CD14-positive monocyte (primary cell): ENCODE results near the gene STPG3. TPM values are rescaled to one million over a fixed set of nuclear protein-coding genes. Genes with fewer than 3 reads are reported as not detected.
A peak's percentile ranks its signal among the peaks of the same experiment; 100 is the strongest.

Experiments
- DNase-seq, 3 donors: peaks; one replicate each; pipeline ENCODE4 v3.0.0-alpha.2; 2011 to 2022
- H2AFZ ChIP-seq: 2 replicates; pipeline ENCODE4 v1.6.0; 2012; ENCODE audit warnings: mild to moderate bottlenecking, low read depth, low read length, inconsistent platforms; ENCODE audit not compliant: insufficient read depth, poor library complexity, severe bottlenecking
- H3K27ac ChIP-seq, 2 donors: 1 replicate in 1 of 2; 2 replicates in 1 of 2; pipeline ENCODE4 v1.5.1; 2012 to 2013; ENCODE audit warnings: low read length in 2 of 2, control low read depth in 1 of 2, inconsistent platforms in 1 of 2, low read depth in 1 of 2, mild to moderate bottlenecking in 1 of 2
- H3K27me3 ChIP-seq, 2 donors: one replicate each; pipeline versions ENCODE4 v1.6.0 to v1.6.1; 2011 to 2013; ENCODE audit warnings: low read length in 2 of 2; ENCODE audit not compliant: control insufficient read depth in 2 of 2, insufficient read depth in 2 of 2
- H3K36me3 ChIP-seq, 2 donors: replicated peaks in 1 of 2; 1 replicate in 1 of 2; 2 replicates in 1 of 2; pipeline versions ENCODE4 v1.5.1 to v1.6.1; 2012 to 2013; ENCODE audit warnings: low read length in 2 of 2, control low read depth in 1 of 2, inconsistent platforms in 1 of 2, mild to moderate bottlenecking in 1 of 2; ENCODE audit not compliant: insufficient read depth in 2 of 2, control insufficient read depth in 1 of 2
- H3K4me1 ChIP-seq, 2 donors: 1 replicate in 1 of 2; 2 replicates in 1 of 2; pipeline versions ENCODE4 v1.5.1 to v1.6.1; 2012 to 2013; ENCODE audit warnings: low read length in 2 of 2, control low read depth in 1 of 2, inconsistent platforms in 1 of 2, mild to moderate bottlenecking in 1 of 2, moderate library complexity in 1 of 2; ENCODE audit not compliant: insufficient read depth in 2 of 2, control insufficient read depth in 1 of 2
- H3K4me2 ChIP-seq: replicated peaks from 2 replicates; pipeline ENCODE3; 2012; ENCODE audit warnings: low read length, moderate library complexity, mild to moderate bottlenecking; ENCODE audit not compliant: poor library complexity, severe bottlenecking; ENCODE audit errors: extremely low read depth
- H3K4me3 ChIP-seq, 3 experiments: fragments of 200-600 bp in 1 of 3; sonication (generic) in 1 of 3; replicated peaks in 1 of 3; 1 replicate in 2 of 3; 2 replicates in 1 of 3; pipeline ENCODE4 v1.5.1; 2011 to 2013; ENCODE audit warnings: low read length in 3 of 3, mild to moderate bottlenecking in 3 of 3, control low read depth in 2 of 3, low read depth in 2 of 3, inconsistent platforms in 1 of 3, moderate library complexity in 1 of 3
- H3K79me2 ChIP-seq: 2 replicates; pipeline ENCODE4 v1.6.0; 2012; ENCODE audit warnings: mild to moderate bottlenecking, control low read depth, inconsistent platforms, low read length, moderate library complexity; ENCODE audit not compliant: insufficient read depth
- H3K9ac ChIP-seq: 2 replicates; pipeline ENCODE4 v1.6.0; 2017; ENCODE audit warnings: low read length, mild to moderate bottlenecking; ENCODE audit not compliant: insufficient read depth, poor library complexity, severe bottlenecking
- H3K9me3 ChIP-seq, 2 donors: replicated peaks in 1 of 2; 1 replicate in 1 of 2; 2 replicates in 1 of 2; pipeline versions ENCODE4 v1.5.1 to v1.6.1; 2012 to 2013; ENCODE audit warnings: low read length in 2 of 2, control low read depth in 1 of 2; ENCODE audit not compliant: control insufficient read depth in 1 of 2, insufficient read depth in 1 of 2
- H4K20me1 ChIP-seq: 2 replicates; pipeline ENCODE4 v1.6.0; 2012; ENCODE audit warnings: mild to moderate bottlenecking, low read length, control low read depth, moderate library complexity; ENCODE audit not compliant: insufficient read depth
- H3K27ac Mint-ChIP-seq, 7 donors: one replicate each; pipeline ENCODE4 v1.8.0; 2020; ENCODE audit warnings: mild to moderate bottlenecking in 7 of 7, mixed read lengths in 7 of 7, moderate library complexity in 6 of 7, inconsistent platforms in 2 of 7
- H3K27me3 Mint-ChIP-seq, 3 donors: one replicate each; pipeline ENCODE4 v1.8.0; 2021 to 2022; ENCODE audit warnings: low read depth in 3 of 3, mild to moderate bottlenecking in 3 of 3, mixed read lengths in 3 of 3, moderate library complexity in 3 of 3, inconsistent platforms in 1 of 3
- H3K36me3 Mint-ChIP-seq, 2 donors: one replicate each; pipeline ENCODE4 v1.8.0; 2020; ENCODE audit warnings: mixed read lengths in 2 of 2, inconsistent platforms in 1 of 2, mild to moderate bottlenecking in 1 of 2
- H3K4me1 Mint-ChIP-seq: one replicate; pipeline ENCODE4 v1.8.0; 2020; ENCODE audit warnings: mild to moderate bottlenecking, mixed read lengths
- H3K4me3 Mint-ChIP-seq, 2 donors: one replicate each; pipeline ENCODE4 v1.8.0; 2020; ENCODE audit warnings: mild to moderate bottlenecking in 2 of 2, mixed read lengths in 2 of 2, moderate library complexity in 1 of 2
- H3K9me3 Mint-ChIP-seq, 7 donors: one replicate each; pipeline ENCODE4 v1.8.0; 2020 to 2022; ENCODE audit warnings: mixed read lengths in 7 of 7, mild to moderate bottlenecking in 6 of 7, moderate library complexity in 6 of 7, inconsistent platforms in 2 of 7
- WGBS: methylation state at CpG from one replicate; pipeline ENCODE4 v1.1.5; 2013; ENCODE audit warnings: missing lambda C conversion rate; ENCODE audit not compliant: insufficient coverage; 5-methylcytosine and 5-hydroxymethylcytosine counted together
- intact Hi-C, 2 donors: fragments of 100-400 bp; cut with micrococcal nuclease; formaldehyde crosslinking; loops; one replicate each; pipeline versions ENCODE4 v1.15.0 to v1.15.1; 2023
- polyA plus RNA-seq, 3 donors: library from polyadenylated mRNA; depleted of rRNA in 1 of 3; unstranded in 2 of 3; stranded (reverse) in 1 of 3; fragments of 300-500 nt in 2 of 3; fragments of >200 nt in 1 of 3; fragmentation: Illumina TruSeq in 2 of 3; gene quantifications; 1 replicate in 2 of 3; 2 replicates in 1 of 3; pipeline ENCODE4 v1.2.3, GENCODE V29; 2012 to 2021
- TF ChIP-seq, protein P1 (sequence below): fragments of 200-600 bp; IDR thresholded peaks from one replicate; pipeline ENCODE4 v1.8.0; 2022; ENCODE audit warnings: antibody characterized with exemption, mild to moderate bottlenecking

STPG3 gene
- polyA plus RNA-seq, 3 donors, result not detected

DNA sequence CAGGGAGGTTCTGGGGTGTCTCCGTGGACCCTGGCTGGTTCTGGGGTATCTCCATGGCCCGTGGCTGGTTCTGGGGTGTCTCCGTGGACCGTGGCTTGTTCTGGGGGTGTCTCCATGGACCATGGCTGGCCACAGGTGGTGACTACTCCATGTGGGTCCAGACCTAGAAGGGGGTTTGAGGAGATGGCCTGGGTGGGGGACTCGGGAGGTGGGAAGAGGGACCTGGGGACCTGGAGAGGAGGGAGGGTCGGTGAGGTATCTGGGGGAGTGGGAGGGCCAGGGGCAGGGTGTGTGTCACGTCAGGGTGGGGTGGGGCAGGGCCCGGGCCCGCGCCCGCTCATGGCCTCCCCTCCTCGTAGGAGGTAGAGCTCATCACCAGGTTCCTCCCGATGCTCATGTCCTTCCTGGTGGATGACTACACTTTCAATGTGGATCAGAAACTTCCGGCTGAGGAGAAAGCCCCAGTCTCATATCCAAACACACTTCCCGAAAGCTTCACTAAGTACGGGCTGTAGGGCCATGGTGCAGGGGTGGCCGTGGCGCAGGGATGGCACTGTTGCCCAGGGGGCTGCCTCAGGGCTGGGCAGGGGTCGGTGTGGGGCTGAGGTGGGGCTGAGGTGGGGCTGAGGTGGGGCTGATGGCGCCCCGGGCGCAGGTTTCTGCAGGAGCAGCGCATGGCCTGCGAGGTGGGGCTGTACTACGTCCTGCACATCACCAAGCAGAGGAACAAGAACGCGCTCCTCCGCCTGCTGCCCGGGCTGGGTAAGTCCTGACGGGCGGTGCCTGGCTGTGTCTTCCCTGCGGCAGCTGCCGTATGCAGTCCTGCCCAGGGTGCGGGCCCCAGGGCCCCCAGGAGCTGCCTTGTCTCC is 15.7 kb downstream of the STPG3 start:
- no peak overlapping the region for H3K4me2 ChIP-seq
- H3K79me2 ChIP-seq, result peaks cover 3% of the 10 kb centered on the region
- Mint-ChIP-seq H3K9me3 (peaks cover 0 to 2% (median 0%) of the 10 kb centered on the region in 7 donors), H3K27ac (peak overlapping the region in 1 of 7 donors; percentile 30), H3K4me3 (no peak overlapping the region), H3K27me3 (no peaks in the 10 kb centered on the region), H3K36me3 (peaks cover 42 to 84% of the 10 kb centered on the region in 2 donors), H3K4me1 (peaks cover 29% of the 10 kb centered on the region)
- intact Hi-C loops, result no loop called here
- H3K27ac ChIP-seq, result peak overlapping the region in 1 of 2 donors; percentile 26
- peaks cover 41 to 75% of the 10 kb centered on the region in 2 donors for H3K36me3 ChIP-seq
- DNase-seq, result no peak
- peaks cover 23 to 28% of the 10 kb centered on the region in 2 donors for H3K4me1 ChIP-seq
- TF ChIP-seq, protein P1, sequence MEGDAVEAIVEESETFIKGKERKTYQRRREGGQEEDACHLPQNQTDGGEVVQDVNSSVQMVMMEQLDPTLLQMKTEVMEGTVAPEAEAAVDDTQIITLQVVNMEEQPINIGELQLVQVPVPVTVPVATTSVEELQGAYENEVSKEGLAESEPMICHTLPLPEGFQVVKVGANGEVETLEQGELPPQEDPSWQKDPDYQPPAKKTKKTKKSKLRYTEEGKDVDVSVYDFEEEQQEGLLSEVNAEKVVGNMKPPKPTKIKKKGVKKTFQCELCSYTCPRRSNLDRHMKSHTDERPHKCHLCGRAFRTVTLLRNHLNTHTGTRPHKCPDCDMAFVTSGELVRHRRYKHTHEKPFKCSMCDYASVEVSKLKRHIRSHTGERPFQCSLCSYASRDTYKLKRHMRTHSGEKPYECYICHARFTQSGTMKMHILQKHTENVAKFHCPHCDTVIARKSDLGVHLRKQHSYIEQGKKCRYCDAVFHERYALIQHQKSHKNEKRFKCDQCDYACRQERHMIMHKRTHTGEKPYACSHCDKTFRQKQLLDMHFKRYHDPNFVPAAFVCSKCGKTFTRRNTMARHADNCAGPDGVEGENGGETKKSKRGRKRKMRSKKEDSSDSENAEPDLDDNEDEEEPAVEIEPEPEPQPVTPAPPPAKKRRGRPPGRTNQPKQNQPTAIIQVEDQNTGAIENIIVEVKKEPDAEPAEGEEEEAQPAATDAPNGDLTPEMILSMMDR, result no peak
- no peaks in the 10 kb centered on the region for H3K9me3 ChIP-seq
- no peak overlapping the region for H2AFZ ChIP-seq
- WGBS, result 92% methylated on average over 32 of the region's 34 CpGs
- no peak overlapping the region for H3K4me3 ChIP-seq
- peaks cover 43% of the 10 kb centered on the region for H4K20me1 ChIP-seq
- no peaks in the 10 kb centered on the region for H3K27me3 ChIP-seq
- no peak overlapping the region for H3K9ac ChIP-seq

DNA sequence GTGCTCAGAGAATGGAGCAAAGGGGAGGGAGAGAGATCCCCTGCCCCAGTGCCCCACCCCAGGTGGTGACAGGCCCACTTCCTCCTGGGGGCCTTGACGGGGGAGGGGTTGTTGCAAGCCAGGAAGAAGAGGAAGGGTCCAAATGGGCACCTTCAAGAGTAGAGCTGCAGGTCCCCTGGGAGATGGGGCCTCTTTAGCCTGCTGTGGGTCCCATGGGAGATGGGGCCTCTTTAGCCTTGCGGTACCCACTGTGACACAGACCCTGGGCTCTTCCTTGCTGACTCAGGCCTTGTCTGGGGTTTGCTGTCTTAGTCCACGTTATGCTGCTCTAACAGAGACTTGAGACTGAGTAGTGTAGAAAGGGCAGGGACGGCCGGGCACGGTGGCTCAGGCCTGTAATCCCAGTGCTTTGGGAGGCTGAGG is 16.9 kb downstream of the STPG3 start:
- Mint-ChIP-seq H3K36me3 (peaks cover 42 to 84% of the 10 kb centered on the region in 2 donors), H3K27me3 (no peaks in the 10 kb centered on the region), H3K4me3 (no peak overlapping the region), H3K4me1 (peaks cover 27% of the 10 kb centered on the region), H3K27ac (peak overlapping the region; percentile 2 to 84 (median 44)), H3K9me3 (no peaks in the 10 kb centered on the region)
- peaks cover 3% of the 10 kb centered on the region for H3K79me2 ChIP-seq
- H3K27me3 ChIP-seq, result no peaks in the 10 kb centered on the region
- H3K9ac ChIP-seq, result no peak overlapping the region
- 57% methylated on average over 6 of the region's 6 CpGs for WGBS
- H3K36me3 ChIP-seq, result peaks cover 47 to 86% of the 10 kb centered on the region in 2 donors
- peak overlapping the region; percentile 36 to 51 for H3K27ac ChIP-seq
- no peak overlapping the region for H3K4me3 ChIP-seq
- H3K4me2 ChIP-seq, result peak overlapping the region; percentile 44
- peaks cover 37% of the 10 kb centered on the region for H4K20me1 ChIP-seq
- no peak overlapping the region for H2AFZ ChIP-seq
- H3K9me3 ChIP-seq, result no peaks in the 10 kb centered on the region
- H3K4me1 ChIP-seq, result peaks cover 23 to 28% of the 10 kb centered on the region in 2 donors
- peak in 1 of 3 donors; percentile 19 for DNase-seq
- TF ChIP-seq, protein P1, result no peak
- intact Hi-C loops, result no loop called here
